Breast epithelium (tissue), 3 donors: Measurements from ENCODE around the gene MAST4.

Source experiments
- POLR2A ChIP-seq: fragments of 450-650 bp; IDR thresholded peaks from one replicate; pipeline ENCODE4 v1.6.1; 2016; ENCODE audit warnings: antibody characterized with exemption, mild to moderate bottlenecking, moderate library complexity
- TF ChIP-seq, protein P1 (sequence below), 3 donors: fragments of 450-650 bp; IDR thresholded peaks; one replicate each; pipeline ENCODE4 v1.5.1; 2016 to 2017; ENCODE audit warnings: antibody characterized with exemption in 3 of 3, mild to moderate bottlenecking in 3 of 3, moderate library complexity in 3 of 3

DNA sequence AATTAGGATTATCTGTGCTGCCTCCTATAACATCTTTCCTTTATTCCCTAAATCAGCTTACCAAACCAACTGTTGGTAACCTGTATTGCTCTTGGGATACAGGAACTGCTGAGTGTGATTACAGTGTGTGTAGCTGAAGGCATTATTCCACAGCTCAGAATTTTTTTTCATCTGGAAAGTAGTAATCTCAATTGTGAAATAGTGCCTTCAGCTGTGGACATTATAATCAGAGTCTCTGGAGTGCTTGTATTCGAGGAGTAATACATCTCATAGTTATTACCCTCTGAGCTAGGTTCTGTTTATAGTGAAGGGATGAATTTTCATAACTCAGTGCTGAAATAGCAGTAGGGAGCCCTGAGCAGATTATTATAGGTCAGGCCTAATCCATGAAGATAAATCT lies 199.5 kb downstream of the MAST4 start:
- TF ChIP-seq, protein P1, sequence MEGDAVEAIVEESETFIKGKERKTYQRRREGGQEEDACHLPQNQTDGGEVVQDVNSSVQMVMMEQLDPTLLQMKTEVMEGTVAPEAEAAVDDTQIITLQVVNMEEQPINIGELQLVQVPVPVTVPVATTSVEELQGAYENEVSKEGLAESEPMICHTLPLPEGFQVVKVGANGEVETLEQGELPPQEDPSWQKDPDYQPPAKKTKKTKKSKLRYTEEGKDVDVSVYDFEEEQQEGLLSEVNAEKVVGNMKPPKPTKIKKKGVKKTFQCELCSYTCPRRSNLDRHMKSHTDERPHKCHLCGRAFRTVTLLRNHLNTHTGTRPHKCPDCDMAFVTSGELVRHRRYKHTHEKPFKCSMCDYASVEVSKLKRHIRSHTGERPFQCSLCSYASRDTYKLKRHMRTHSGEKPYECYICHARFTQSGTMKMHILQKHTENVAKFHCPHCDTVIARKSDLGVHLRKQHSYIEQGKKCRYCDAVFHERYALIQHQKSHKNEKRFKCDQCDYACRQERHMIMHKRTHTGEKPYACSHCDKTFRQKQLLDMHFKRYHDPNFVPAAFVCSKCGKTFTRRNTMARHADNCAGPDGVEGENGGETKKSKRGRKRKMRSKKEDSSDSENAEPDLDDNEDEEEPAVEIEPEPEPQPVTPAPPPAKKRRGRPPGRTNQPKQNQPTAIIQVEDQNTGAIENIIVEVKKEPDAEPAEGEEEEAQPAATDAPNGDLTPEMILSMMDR (IDR thresholded peaks at IDR 0.05): no peak
- TF ChIP-seq POLR2A: no peak
